Measurements from ENCODE around the gene RUNX3. TPM values are rescaled to one million over a fixed set of nuclear protein-coding genes. Genes with fewer than 3 reads are reported as not detected.

Gene RUNX3
- total RNA-seq, 1 experiment from 2014 or later, result 8.6 TPM

DNA sequence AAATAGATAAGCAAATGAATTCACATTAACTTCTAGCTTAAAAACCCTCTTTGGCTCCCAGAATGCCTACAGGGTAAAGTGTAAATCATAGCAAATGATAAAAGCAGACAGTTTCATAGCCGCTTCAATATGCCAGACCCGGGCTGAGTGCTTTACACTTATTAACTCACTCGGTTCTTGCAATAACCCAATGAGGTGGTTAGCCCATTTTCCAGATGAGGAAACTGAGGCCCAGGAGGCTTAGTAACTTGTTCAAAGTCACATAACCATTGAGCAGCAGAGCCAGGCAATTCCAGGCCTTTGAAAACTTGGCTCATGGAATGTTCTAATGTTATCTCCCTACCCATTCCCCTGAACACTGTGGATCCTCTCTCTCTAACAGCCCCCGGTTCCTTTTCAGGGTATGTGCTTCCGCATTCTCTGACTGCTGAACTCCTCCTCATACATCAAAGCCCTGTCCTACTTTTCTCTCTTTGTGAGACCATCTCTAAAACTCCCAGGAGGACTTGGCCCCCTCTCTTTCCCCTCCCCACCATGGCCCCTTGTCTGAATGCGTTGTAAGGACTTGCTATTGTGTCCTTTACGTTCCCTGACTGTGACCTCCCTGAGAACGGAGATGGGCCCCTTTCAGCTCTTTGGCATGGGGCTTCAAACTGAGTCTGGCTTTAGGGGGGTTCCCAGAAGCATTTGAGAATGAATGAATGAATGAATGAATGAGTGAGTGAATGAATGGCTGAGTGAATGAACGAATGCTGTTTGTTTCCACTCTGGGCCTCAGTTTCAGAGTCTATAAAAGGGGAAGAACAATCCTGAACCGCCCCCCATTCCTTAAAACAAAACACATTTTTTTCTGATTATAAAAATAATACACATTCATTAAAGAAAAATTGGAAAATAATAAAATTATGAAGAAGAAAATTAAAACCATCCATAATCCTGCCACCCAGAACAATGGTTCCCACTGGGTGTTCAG, 15.6 kb upstream of the RUNX3 start:
- no TSS peak for BruUV-seq (replicated peaks)
- POLR2A ChIA-PET (ENCODE audit: low non-redundant PET), result no interaction called here

GRCh38 chr1:24944318-24944717, 14.2 kb upstream of the RUNX3 start:
- TF ChIP-seq EZH2 (IDR thresholded peaks at IDR 0.05; ENCODE audit: borderline replicate concordance, low read depth, low read length, poor library complexity, severe bottlenecking) (no peak), CTCF (conservative IDR thresholded peaks at IDR 0.05; ENCODE audit: low read depth, low read length) (no peak)
- Histone ChIP-seq H3K4me1 (ENCODE audit: insufficient read depth, low read length, poor library complexity, severe bottlenecking) (no peaks in the 10 kb centered on the region), H3K4me3 (ENCODE audit: low read depth, low read length, poor library complexity, severe bottlenecking) (no peak overlapping the region), H3K27me3 (replicated peaks; ENCODE audit: insufficient read depth, low read depth, low read length, poor library complexity) (no peaks in the 10 kb centered on the region), H3K36me3 (ENCODE audit: insufficient read depth, low read length, poor library complexity, severe bottlenecking) (no peaks in the 10 kb centered on the region), H3K27ac (ENCODE audit: low read depth, low read length, poor library complexity, severe bottlenecking) (no peak overlapping the region), H3K9me3 (ENCODE audit: low read depth, low read length, poor library complexity, severe bottlenecking) (no peaks in the 10 kb centered on the region)
- POLR2A ChIA-PET (ENCODE audit: low non-redundant PET), result no interaction called here
- BruUV-seq (replicated peaks), result no TSS peak
- intact Hi-C loops (cut with micrococcal nuclease; ENCODE audit: unreplicated experiment), result no loop called here
- CTCF ChIA-PET, result no interaction called here
- DNase-seq (ENCODE audit: low spot score), result no peak

More for the DNA sequence above, 15.6 kb upstream of the RUNX3 start:
- no peak for DNase-seq (ENCODE audit: low spot score)
- Histone ChIP-seq H3K27ac (ENCODE audit: low read depth, low read length, poor library complexity, severe bottlenecking) (no peak overlapping the region), H3K4me3 (ENCODE audit: low read depth, low read length, poor library complexity, severe bottlenecking) (no peak overlapping the region), H3K9me3 (ENCODE audit: low read depth, low read length, poor library complexity, severe bottlenecking) (no peaks in the 10 kb centered on the region), H3K36me3 (ENCODE audit: insufficient read depth, low read length, poor library complexity, severe bottlenecking) (no peaks in the 10 kb centered on the region), H3K4me1 (ENCODE audit: insufficient read depth, low read length, poor library complexity, severe bottlenecking) (no peaks in the 10 kb centered on the region), H3K27me3 (replicated peaks; ENCODE audit: insufficient read depth, low read depth, low read length, poor library complexity) (no peaks in the 10 kb centered on the region)
- CTCF ChIA-PET, result no interaction called here
- TF ChIP-seq EZH2 (IDR thresholded peaks at IDR 0.05; ENCODE audit: borderline replicate concordance, low read depth, low read length, poor library complexity, severe bottlenecking) (no peak), CTCF (conservative IDR thresholded peaks at IDR 0.05; ENCODE audit: low read depth, low read length) (no peak)
- intact Hi-C loops (cut with micrococcal nuclease; ENCODE audit: unreplicated experiment), result no loop called here

- intact Hi-C loops (cut with micrococcal nuclease; ENCODE audit: unreplicated experiment), result no loop called here
- no peak overlapping the region for H3K27ac ChIP-seq (ENCODE audit: low read depth, low read length, poor library complexity, severe bottlenecking)
- BruUV-seq (replicated peaks), result no TSS peak
- DNase-seq (ENCODE audit: low spot score), result no peak
- H3K4me1 ChIP-seq (ENCODE audit: insufficient read depth, low read length, poor library complexity, severe bottlenecking), result no peaks in the 10 kb centered on the region
- ChIA-PET CTCF (no interaction called here), POLR2A (ENCODE audit: low non-redundant PET) (no interaction called here)
- no peaks in the 10 kb centered on the region for H3K27me3 ChIP-seq (replicated peaks; ENCODE audit: insufficient read depth, low read depth, low read length, poor library complexity)
- no peak overlapping the region for H3K4me3 ChIP-seq (ENCODE audit: low read depth, low read length, poor library complexity, severe bottlenecking)
- H3K9me3 ChIP-seq (ENCODE audit: low read depth, low read length, poor library complexity, severe bottlenecking), result no peaks in the 10 kb centered on the region
- no peaks in the 10 kb centered on the region for H3K36me3 ChIP-seq (ENCODE audit: insufficient read depth, low read length, poor library complexity, severe bottlenecking)
- TF ChIP-seq CTCF (conservative IDR thresholded peaks at IDR 0.05; ENCODE audit: low read depth, low read length) (no peak), EZH2 (IDR thresholded peaks at IDR 0.05; ENCODE audit: borderline replicate concordance, low read depth, low read length, poor library complexity, severe bottlenecking) (no peak)
Observed at GRCh38 chr1:24942789-24943188, 12.7 kb upstream of the RUNX3 start.
